Nephron (organoid): ENCODE measurements around the gene NFE2.
A peak's percentile ranks its signal among the peaks of the same experiment; 100 is the strongest.

ENCODE experiments used
- H3K27ac Mint-ChIP-seq, 3 experiments: 2 replicates each; pipeline ENCODE4 v1.8.0; 2020; ENCODE audit warnings: mixed read lengths in 3 of 3, mild to moderate bottlenecking in 2 of 3, moderate library complexity in 1 of 3
- H3K27me3 Mint-ChIP-seq: 2 replicates; pipeline ENCODE4 v1.8.0; 2021; ENCODE audit warnings: low read depth, mild to moderate bottlenecking, moderate library complexity, mixed read lengths
- H3K36me3 Mint-ChIP-seq: 2 replicates; pipeline ENCODE4 v1.8.0; 2020; ENCODE audit warnings: low read depth, mixed read lengths
- H3K4me1 Mint-ChIP-seq: 2 replicates; pipeline ENCODE4 v1.8.0; 2020; ENCODE audit warnings: mixed read lengths
- H3K4me3 Mint-ChIP-seq, 3 experiments: 2 replicates each; pipeline ENCODE4 v1.8.0; 2020; ENCODE audit warnings: mild to moderate bottlenecking in 3 of 3, mixed read lengths in 3 of 3, moderate library complexity in 2 of 3
- H3K9me3 Mint-ChIP-seq: 2 replicates; pipeline ENCODE4 v1.8.0; 2020; ENCODE audit warnings: mixed read lengths
- CTCF ChIP-seq, 3 experiments: fragments of 200-600 bp; sonication (generic); IDR thresholded peaks; one replicate each; pipeline ENCODE4 v1.5.0; 2021; ENCODE audit warnings: antibody characterized with exemption in 3 of 3; ENCODE audit not compliant: unreplicated experiment in 3 of 3

Gene NFE2

GRCh38 chr12:54279632-54280467 lies 21.0 kb downstream of the NFE2 start, which contains the start of gene CBX5:
Gene CBX5 (minus strand): TSS chr12:54280122. CDS start chr12:54257650, 22,472 bp downstream.
- no peak within 1 kb of the TSS for H3K27ac Mint-ChIP-seq
- peaks cover 9% of the 10 kb centered on the region for H3K36me3 Mint-ChIP-seq
- peaks cover 47% of the 10 kb centered on the region for H3K4me1 Mint-ChIP-seq
- H3K4me3 Mint-ChIP-seq, result no peak within 1 kb of the TSS
- no peak for TF ChIP-seq CTCF (IDR thresholded peaks at IDR 0.05; ENCODE audit: unreplicated experiment in 3 of 3)
- no peaks in the 10 kb centered on the region for H3K9me3 Mint-ChIP-seq
- H3K27me3 Mint-ChIP-seq, result no peaks in the 10 kb centered on the region

GRCh38 chr12:54279227-54279631 lies 21.6 kb downstream of the NFE2 start:
- Mint-ChIP-seq H3K9me3 (no peaks in the 10 kb centered on the region), H3K4me1 (peaks cover 46% of the 10 kb centered on the region), H3K36me3 (peaks cover 12% of the 10 kb centered on the region), H3K4me3 (no peak overlapping the region), H3K27me3 (no peaks in the 10 kb centered on the region), H3K27ac (no peak overlapping the region)
- no peak for TF ChIP-seq CTCF (IDR thresholded peaks at IDR 0.05; ENCODE audit: unreplicated experiment in 3 of 3)

GRCh38 chr12:54277823-54278276 lies 23.0 kb downstream of the NFE2 start:
- no peaks in the 10 kb centered on the region for H3K9me3 Mint-ChIP-seq
- peaks cover 44% of the 10 kb centered on the region for H3K4me1 Mint-ChIP-seq
- TF ChIP-seq CTCF (IDR thresholded peaks at IDR 0.05; ENCODE audit: unreplicated experiment in 3 of 3), result no peak
- no peak overlapping the region for H3K27ac Mint-ChIP-seq
- peaks cover 26% of the 10 kb centered on the region for H3K36me3 Mint-ChIP-seq
- no peak overlapping the region for H3K4me3 Mint-ChIP-seq
- no peaks in the 10 kb centered on the region for H3K27me3 Mint-ChIP-seq

- peak overlapping the region; percentile 46 to 76 (median 58) for H3K4me3 Mint-ChIP-seq
- peaks cover 39% of the 10 kb centered on the region for H3K36me3 Mint-ChIP-seq
- H3K9me3 Mint-ChIP-seq, result no peaks in the 10 kb centered on the region
- no peak for TF ChIP-seq CTCF (IDR thresholded peaks at IDR 0.05; ENCODE audit: unreplicated experiment in 3 of 3)
- peaks cover 44% of the 10 kb centered on the region for H3K4me1 Mint-ChIP-seq
- no peaks in the 10 kb centered on the region for H3K27me3 Mint-ChIP-seq
- peak overlapping the region; percentile 55 to 76 (median 76) for H3K27ac Mint-ChIP-seq
Observed at GRCh38 chr12:54276368-54276767, 24.4 kb downstream of the NFE2 start.

- H3K27me3 Mint-ChIP-seq, result no peaks in the 10 kb centered on the region
- peaks cover 39% of the 10 kb centered on the region for H3K36me3 Mint-ChIP-seq
- H3K4me3 Mint-ChIP-seq, result peak overlapping the region in 1 of 3 experiments; percentile 61
- H3K9me3 Mint-ChIP-seq, result no peaks in the 10 kb centered on the region
- peaks cover 44% of the 10 kb centered on the region for H3K4me1 Mint-ChIP-seq
- TF ChIP-seq CTCF (IDR thresholded peaks at IDR 0.05; ENCODE audit: unreplicated experiment in 3 of 3), result no peak
- peak overlapping the region; percentile 46 to 77 (median 73) for H3K27ac Mint-ChIP-seq
Observed at GRCh38 chr12:54273981-54274380, 26.8 kb downstream of the NFE2 start.
